HEK293 (cell line): ENCODE results near the gene AFG3L2.

Experiments
- CTCF ChIA-PET: fragments of 350-600 bp; formaldehyde crosslinking; extraction: SDS; loops from one replicate; lab custom pipeline; 2021; ENCODE audit warnings: antibody characterized with exemption; lab: Yijun Ruan, JAX
- POLR2A ChIA-PET: fragments of 300-600 bp; formaldehyde crosslinking; extraction: SDS; loops from one replicate; lab custom pipeline; 2020; ENCODE audit warnings: antibody characterized with exemption, inconsistent platforms; lab: Yijun Ruan, JAX
- H3K27ac ChIP-seq: fragments of 200-500 bp; sonication (Bioruptor generic); 2 replicates; pipeline ENCODE4 v1.5.1; 2014; ENCODE audit warnings: low read depth, low read length, control low read depth, inconsistent platforms; ENCODE audit errors: extremely low read depth
- H3K36me3 ChIP-seq, 2 experiments: fragments of 200-500 bp in 1 of 2; sonication (Bioruptor generic) in 1 of 2; 1 replicate in 1 of 2; 2 replicates in 1 of 2; pipeline ENCODE4 v1.5.1; 2014 to 2017; ENCODE audit warnings: inconsistent platforms in 2 of 2, low read length in 2 of 2; ENCODE audit not compliant: control insufficient read depth in 2 of 2, insufficient read depth in 1 of 2
- H3K4me1 ChIP-seq: fragments of 200-500 bp; sonication (Bioruptor generic); 2 replicates; pipeline ENCODE4 v1.5.1; 2014; ENCODE audit warnings: mild to moderate bottlenecking, low read length, inconsistent platforms; ENCODE audit not compliant: control insufficient read depth, insufficient read depth
- H3K4me3 ChIP-seq: 2 replicates; pipeline ENCODE4 v1.5.1; 2011; ENCODE audit warnings: low read depth, mild to moderate bottlenecking, control low read depth, low read length, moderate library complexity
- H3K9me3 ChIP-seq: fragments of 200-500 bp; sonication (Bioruptor generic); 2 replicates; pipeline ENCODE4 v1.5.1; 2014; ENCODE audit warnings: low read depth, low read length, inconsistent platforms; ENCODE audit not compliant: control insufficient read depth, insufficient read depth
- GFI1B ChIP-seq: fragments of 450-650 bp; formaldehyde crosslinking; IDR thresholded peaks from 2 replicates; pipeline ENCODE4 v1.5.1; 2016; ENCODE audit warnings: missing biosample characterization, missing genetic modification characterization
- HOXC10 ChIP-seq: sonication (generic); formaldehyde crosslinking; IDR thresholded peaks from 2 replicates; pipeline ENCODE4 v1.8.1; 2023; ENCODE audit warnings: mild to moderate bottlenecking, missing genetic modification reagents
- IKZF3 ChIP-seq: fragments of 450-650 bp; IDR thresholded peaks from 2 replicates; pipeline ENCODE4 v1.5.0; 2018; ENCODE audit warnings: missing biosample characterization, mild to moderate bottlenecking, missing genetic modification characterization, moderate library complexity
- INSM2 ChIP-seq: fragments of 450-650 bp; formaldehyde crosslinking; IDR thresholded peaks from 2 replicates; pipeline ENCODE4 v1.5.1; 2016; ENCODE audit warnings: missing biosample characterization, missing genetic modification characterization
- KLF9 ChIP-seq: fragments of 450-650 bp; formaldehyde crosslinking; IDR thresholded peaks from 2 replicates; pipeline ENCODE4 v1.5.1; 2016; ENCODE audit warnings: missing biosample characterization, missing genetic modification characterization, low read depth
- MEIS1 ChIP-seq: sonication (generic); formaldehyde crosslinking; IDR thresholded peaks from 2 replicates; pipeline ENCODE4 v1.8.1; 2022; ENCODE audit warnings: missing genetic modification reagents, mild to moderate bottlenecking, borderline replicate concordance
- SETDB1 ChIP-seq: IDR thresholded peaks from one replicate; pipeline ENCODE4 v1.6.1; 2017; ENCODE audit warnings: mild to moderate bottlenecking, low read length, moderate library complexity, mixed read lengths; ENCODE audit not compliant: insufficient read length
- SP2 ChIP-seq: fragments of 450-650 bp; formaldehyde crosslinking; IDR thresholded peaks from 2 replicates; pipeline ENCODE4 v1.5.1; 2016; ENCODE audit warnings: missing biosample characterization, missing genetic modification characterization
- TRIM28 ChIP-seq: IDR thresholded peaks from 2 replicates; pipeline ENCODE4 v1.6.1; 2011; ENCODE audit warnings: low read length, control low read depth, borderline replicate concordance
- ZBTB20 ChIP-seq: fragments of 450-650 bp; formaldehyde crosslinking; IDR thresholded peaks from 2 replicates; pipeline ENCODE4 v1.5.1; 2016; ENCODE audit warnings: missing biosample characterization, missing genetic modification characterization
- ZBTB49 ChIP-seq: fragments of 450-650 bp; formaldehyde crosslinking; IDR thresholded peaks from 2 replicates; pipeline ENCODE4 v1.5.1; 2016; ENCODE audit warnings: missing biosample characterization, missing genetic modification characterization, low read depth
- ZFHX2 ChIP-seq: fragments of 450-650 bp; formaldehyde crosslinking; conservative IDR thresholded peaks from 2 replicates; pipeline ENCODE4 v1.5.1; 2016; ENCODE audit warnings: missing biosample characterization, missing genetic modification characterization
- ZNF138 ChIP-seq: fragments of 450-650 bp; formaldehyde crosslinking; IDR thresholded peaks from 2 replicates; pipeline ENCODE4 v1.5.1; 2016; ENCODE audit warnings: missing biosample characterization, missing genetic modification characterization, borderline replicate concordance
- ZNF146 ChIP-seq: fragments of 450-650 bp; formaldehyde crosslinking; IDR thresholded peaks from 2 replicates; pipeline ENCODE4 v1.5.1; 2016; ENCODE audit warnings: missing biosample characterization, missing genetic modification characterization
- ZNF157 ChIP-seq: fragments of 450-650 bp; formaldehyde crosslinking; IDR thresholded peaks from 2 replicates; pipeline ENCODE4 v1.5.1; 2016; ENCODE audit warnings: missing biosample characterization, missing genetic modification characterization
- ZNF266 ChIP-seq: fragments of 450-650 bp; formaldehyde crosslinking; IDR thresholded peaks from 2 replicates; pipeline ENCODE4 v1.5.1; 2016; ENCODE audit warnings: missing biosample characterization, missing genetic modification characterization, low read depth
- ZNF280D ChIP-seq: fragments of 450-650 bp; formaldehyde crosslinking; IDR thresholded peaks from 2 replicates; pipeline ENCODE4 v1.5.1; 2016; ENCODE audit warnings: missing biosample characterization, missing genetic modification characterization
- ZNF341 ChIP-seq: fragments of 450-650 bp; formaldehyde crosslinking; IDR thresholded peaks from 2 replicates; pipeline ENCODE4; 2016; ENCODE audit warnings: low read depth, missing biosample characterization, missing genetic modification characterization
- ZNF394 ChIP-seq: fragments of 450-650 bp; formaldehyde crosslinking; IDR thresholded peaks from 2 replicates; pipeline ENCODE4 v1.5.1; 2016; ENCODE audit warnings: missing biosample characterization, missing genetic modification characterization, mild to moderate bottlenecking, moderate library complexity, borderline replicate concordance
- ZNF560 ChIP-seq: fragments of 450-650 bp; formaldehyde crosslinking; IDR thresholded peaks from 2 replicates; pipeline ENCODE4 v1.5.1; 2017; ENCODE audit warnings: missing biosample characterization, missing genetic modification characterization, borderline replicate concordance
- ZNF596 ChIP-seq: fragments of 450-650 bp; IDR thresholded peaks from 2 replicates; pipeline ENCODE4 v1.5.0; 2018; ENCODE audit warnings: missing biosample characterization, mild to moderate bottlenecking, missing genetic modification characterization, moderate library complexity
- ZNF785 ChIP-seq: fragments of 450-650 bp; formaldehyde crosslinking; IDR thresholded peaks from 2 replicates; pipeline ENCODE4 v1.5.1; 2016; ENCODE audit warnings: missing biosample characterization, missing genetic modification characterization
- ZSCAN5A ChIP-seq: fragments of 450-650 bp; formaldehyde crosslinking; IDR thresholded peaks from 2 replicates; pipeline ENCODE4 v1.5.1; 2016; ENCODE audit warnings: missing biosample characterization, missing genetic modification characterization

The AFG3L2 gene

GRCh38 chr18:12306752-12307700 is 70.0 kb downstream of the AFG3L2 start:
- Histone ChIP-seq H3K9me3 (no peaks in the 10 kb centered on the region), H3K27ac (no peak overlapping the region), H3K4me1 (no peaks in the 10 kb centered on the region), H3K4me3 (no peak overlapping the region; the same call in 1 of the 2 replicates), H3K36me3 (peaks cover 15 to 25% of the 10 kb centered on the region in 2 experiments)
- POLR2A ChIA-PET = interaction anchor here (0.6 to 3.2 kb wide), 5 partner anchors 21 to 577 kb away, joined by 4 to 17 read pairs (median 7); partner anchors contain the start of genes AFG3L2 and PTPN2
- TF ChIP-seq ZSCAN5A (tag by site-specific recombination) = no peak
- TF ChIP-seq ZNF266 (tag by site-specific recombination) = no peak
- no peak for TF ChIP-seq ZBTB49 (tag by site-specific recombination)
- no peak for TF ChIP-seq HOXC10 (CRISPR knock-in tag)
- TF ChIP-seq TRIM28 = no peak
- no peak for TF ChIP-seq ZBTB20 (tag by site-specific recombination)
- no peak for TF ChIP-seq MEIS1
- TF ChIP-seq ZNF596 (tag by site-specific recombination) = no peak
- no peak for TF ChIP-seq GFI1B (tag by site-specific recombination)
- no peak for TF ChIP-seq ZNF785 (tag by site-specific recombination)
- TF ChIP-seq ZNF157 (tag by site-specific recombination) = no peak
- CTCF ChIA-PET = interaction anchor here (0.8 to 1.0 kb wide), 3 partner anchors 19 to 386 kb away, joined by 3 read pairs; no protein-coding TSS in a partner anchor

- CTCF ChIA-PET = interaction anchor here (0.8 kb wide), 1 partner anchor 18 kb away, joined by 3 read pairs; no protein-coding TSS in a partner anchor
- Histone ChIP-seq H3K36me3 (peaks cover 5 to 16% of the 10 kb centered on the region in 2 experiments; a peak in 2 of 3 replicates), H3K27ac (no peak overlapping the region), H3K4me1 (no peaks in the 10 kb centered on the region), H3K9me3 (no peaks in the 10 kb centered on the region), H3K4me3 (no peak overlapping the region)
- POLR2A ChIA-PET = no interaction called here
- TF ChIP-seq IKZF3 (tag by site-specific recombination) (no peak), ZNF341 (tag by site-specific recombination) (no peak), SP2 (tag by site-specific recombination) (no peak), KLF9 (tag by site-specific recombination) (no peak), ZNF280D (tag by site-specific recombination) (no peak), ZNF138 (tag by site-specific recombination) (no peak), INSM2 (tag by site-specific recombination) (no peak), ZNF146 (tag by site-specific recombination) (no peak), SETDB1 (no peak), ZNF394 (no peak), ZNF560 (tag by site-specific recombination) (no peak), ZFHX2 (tag by site-specific recombination) (no peak)
Measured at GRCh38 chr18:12305930-12306629, 70.9 kb downstream of the AFG3L2 start.
